Fibroblast of gingiva (primary cell): Measurements from ENCODE around the gene FAM156A.
"Not testable (repeated sequence)": the region's sequence is repeated elsewhere in the genome, so short reads cannot be mapped to it uniquely, and the experiment has no call there.

Source experiments
- DNase-seq: peaks from one replicate; pipeline ENCODE4 v3.0.0-alpha.2; 2011; ENCODE audit warnings: low read depth

The FAM156A gene

GRCh38 chrX:52958113-52958959 is at the start of gene FAM156A:
TSS of gene FAM156A (minus strand) at chrX:52958518. CDS start at chrX:52948588, 9,930 bp downstream.
- DNase-seq, result not testable (repeated sequence)

- no peak for DNase-seq
Observed at GRCh38 chrX:53005327-53005726, 47.0 kb upstream of the FAM156A start.

- no peak for DNase-seq
Observed at GRCh38 chrX:53004811-53005210, 46.5 kb upstream of the FAM156A start.

GRCh38 chrX:53004038-53004437 is 45.7 kb upstream of the FAM156A start:
- no peak for DNase-seq

GRCh38 chrX:53003111-53003510 is 44.8 kb upstream of the FAM156A start:
- no peak for DNase-seq

GRCh38 chrX:53001958-53002357 is 43.6 kb upstream of the FAM156A start:
- no peak for DNase-seq

GRCh38 chrX:53000447-53001135 is 42.3 kb upstream of the FAM156A start:
- DNase-seq, result no peak

- DNase-seq, result no peak
Observed at GRCh38 chrX:52995987-52996331, 37.6 kb upstream of the FAM156A start.

GRCh38 chrX:52995135-52995986 is 37.0 kb upstream of the FAM156A start:
- DNase-seq, result peak; percentile 95

- no peak for DNase-seq
Observed at GRCh38 chrX:52990848-52991247, 32.5 kb upstream of the FAM156A start.

GRCh38 chrX:52990011-52990631 is 31.8 kb upstream of the FAM156A start:
- peak; percentile 44 for DNase-seq

GRCh38 chrX:52988985-52989917 is 30.9 kb upstream of the FAM156A start:
- DNase-seq, result no peak

GRCh38 chrX:52983321-52984000 is 25.1 kb upstream of the FAM156A start:
- DNase-seq, result no peak

- no peak for DNase-seq
Observed at GRCh38 chrX:52979993-52980392, 21.7 kb upstream of the FAM156A start.

- DNase-seq, result no peak
Observed at GRCh38 chrX:52979568-52979967, 21.2 kb upstream of the FAM156A start.

GRCh38 chrX:52977953-52978352 is 19.6 kb upstream of the FAM156A start:
- DNase-seq, result no peak

- DNase-seq, result not testable (repeated sequence)
Observed at GRCh38 chrX:52975576-52975975, 17.3 kb upstream of the FAM156A start.

- DNase-seq, result not testable (repeated sequence)
Observed at GRCh38 chrX:52974336-52974992, 16.1 kb upstream of the FAM156A start.

GRCh38 chrX:52967922-52968321 is 9.6 kb upstream of the FAM156A start:
- DNase-seq, result not testable (repeated sequence)
